Fibroblast of the aortic adventitia (primary cell): ENCODE measurements around the gene FRRS1L. TPM values are rescaled to one million over a fixed set of nuclear protein-coding genes. Genes with fewer than 3 reads are reported as not detected.

Experiments used
- DNase-seq: peaks from one replicate; pipeline ENCODE4 v3.0.0-alpha.2; 2010; ENCODE audit warnings: low read depth
- H3K4me3 ChIP-seq: 2 replicates; pipeline ENCODE4 v1.5.1; 2011; ENCODE audit warnings: low read depth, mild to moderate bottlenecking, control low read depth, low read length, moderate library complexity
- CTCF ChIP-seq: IDR thresholded peaks from 2 replicates; pipeline ENCODE4 v1.5.1; 2011; ENCODE audit warnings: mild to moderate bottlenecking, low read length, control low read depth, inconsistent platforms; ENCODE audit not compliant: insufficient read depth
- total RNA-seq: library from RNA; depleted of rRNA; stranded (reverse); fragments of >200 nt; gene quantifications from 2 replicates; pipeline ENCODE4 v1.2.3, GENCODE V29; 2012; ENCODE audit warnings: low replicate concordance

The FRRS1L gene
- total RNA-seq, 1 donor, result 0.18 TPM

GRCh38 chr9:109190151-109190550 lies 23.1 kb upstream of the FRRS1L start:
- H3K4me3 ChIP-seq, result no peak overlapping the region
- TF ChIP-seq CTCF, result no peak
- DNase-seq, result no peak

- no peak for DNase-seq
- no peak overlapping the region for H3K4me3 ChIP-seq
- no peak for TF ChIP-seq CTCF
These were observed 19.9 kb upstream of the FRRS1L start for GRCh38 chr9:109186857-109187520.

GRCh38 chr9:109182940-109183798 lies 16.1 kb upstream of the FRRS1L start:
- DNase-seq, result peak; percentile 13
- H3K4me3 ChIP-seq, result no peak overlapping the region
- peak; percentile 52 for TF ChIP-seq CTCF

- no peak for TF ChIP-seq CTCF
- H3K4me3 ChIP-seq, result no peak overlapping the region
- DNase-seq, result no peak
These were observed 15.5 kb upstream of the FRRS1L start for GRCh38 chr9:109182550-109182939.

- no peak for TF ChIP-seq CTCF
- H3K4me3 ChIP-seq, result no peak overlapping the region
- no peak for DNase-seq
These were observed 14.2 kb upstream of the FRRS1L start for GRCh38 chr9:109181284-109181683.

GRCh38 chr9:109179801-109180523 lies 12.9 kb upstream of the FRRS1L start:
- no peak for TF ChIP-seq CTCF

More at GRCh38 chr9:109179801-109180523, 12.9 kb upstream of the FRRS1L start:
- no peak overlapping the region for H3K4me3 ChIP-seq
- no peak for DNase-seq
